ENCODE measurements around the gene STON2. TPM values are rescaled to one million over a fixed set of nuclear protein-coding genes. Genes with fewer than 3 reads are reported as not detected.

The STON2 gene
- total and polyA plus RNA-seq, 2 of the 13 experiments (the other 11 are each of a cell fraction or from before 2014, with no cell fraction given), result 2.1 to 11.0 TPM

- no peak for TF ChIP-seq ZBTB40 (IDR thresholded peaks at IDR 0.05)
- TF ChIP-seq ZBTB40 (CRISPR knock-in tag; IDR thresholded peaks at IDR 0.05), result peak; percentile 92
- TF ChIP-seq ARID3A (IDR thresholded peaks at IDR 0.05; ENCODE audit: low read depth, low read length), result peak; percentile 12; the same call in 1 of the 2 replicates
- peak; percentile 37; the same call in 1 of the 2 replicates for TF ChIP-seq ZNF281 (CRISPR knock-in tag; IDR thresholded peaks at IDR 0.05; ENCODE audit: borderline replicate concordance)
- TF ChIP-seq SKI (IDR thresholded peaks at IDR 0.05; ENCODE audit: partially characterized antibody), result peak; percentile 77
- TF ChIP-seq SMAD9 (CRISPR knock-in tag; IDR thresholded peaks at IDR 0.05), result peak; percentile 61; the same call in 1 of the 2 replicates
- 0 out of 2 replicates have a peak, but pooled peaks have one; percentile 28 for TF ChIP-seq NFKBIZ (CRISPR knock-in tag; IDR thresholded peaks at IDR 0.05)
- TF ChIP-seq ZSCAN21 (CRISPR knock-in tag; IDR thresholded peaks at IDR 0.05; ENCODE audit: borderline replicate concordance), result peak; percentile 47; the same call in 1 of the 2 replicates
- TF ChIP-seq ONECUT2 (CRISPR knock-in tag; IDR thresholded peaks at IDR 0.05), result 0 out of 2 replicates have a peak, but pooled peaks have one; percentile 8
- TF ChIP-seq KAT2B (IDR thresholded peaks at IDR 0.05; ENCODE audit: borderline replicate concordance, low read depth, low read length), result no peak
- no peak for TF ChIP-seq ARID2 (CRISPR knock-in tag; IDR thresholded peaks at IDR 0.05; ENCODE audit: borderline replicate concordance)
- peak; percentile 48; the same call in 1 of the 2 replicates for TF ChIP-seq SP5 (CRISPR knock-in tag; IDR thresholded peaks at IDR 0.05; ENCODE audit: borderline replicate concordance, low read depth)
- no peak for TF ChIP-seq KDM3A (CRISPR knock-in tag; IDR thresholded peaks at IDR 0.05; ENCODE audit: low read depth)
- no peak for TF ChIP-seq SP2 (CRISPR knock-in tag; IDR thresholded peaks at IDR 0.05)
These were observed 179.1 kb downstream of the STON2 start, which contains the start of gene GTF2A1 (continued) for GRCh38 chr14:81220830-81221578.
